SK-MEL-5 (cell line): ENCODE results near the gene OPN5. TPM values are rescaled to one million over a fixed set of nuclear protein-coding genes. Genes with fewer than 3 reads are reported as not detected.
A peak's percentile ranks its signal among the peaks of the same experiment; 100 is the strongest.

ENCODE experiments used
- DNase-seq: peaks from one replicate; pipeline ENCODE4 v3.0.0-alpha.2; 2016; ENCODE audit warnings: low read depth, low spot score
- in situ Hi-C: cut with HindIII; loops from 2 replicates; pipeline ENCODE4 v1.10.0; 2016; ENCODE audit warnings: low sequenced_read_pairs, high pct_unique_total_duplicates, low pct_unique_long_range_greater_than_20kb
- total RNA-seq: library from RNA; depleted of rRNA; stranded (reverse); fragments of >200 nt; shearing (Covaris generic); gene quantifications from 2 replicates; pipeline ENCODE4 v1.2.3, GENCODE V29; 2014

OPN5 gene
- total RNA-seq, 1 experiment from 2014 or later, result not detected

DNA sequence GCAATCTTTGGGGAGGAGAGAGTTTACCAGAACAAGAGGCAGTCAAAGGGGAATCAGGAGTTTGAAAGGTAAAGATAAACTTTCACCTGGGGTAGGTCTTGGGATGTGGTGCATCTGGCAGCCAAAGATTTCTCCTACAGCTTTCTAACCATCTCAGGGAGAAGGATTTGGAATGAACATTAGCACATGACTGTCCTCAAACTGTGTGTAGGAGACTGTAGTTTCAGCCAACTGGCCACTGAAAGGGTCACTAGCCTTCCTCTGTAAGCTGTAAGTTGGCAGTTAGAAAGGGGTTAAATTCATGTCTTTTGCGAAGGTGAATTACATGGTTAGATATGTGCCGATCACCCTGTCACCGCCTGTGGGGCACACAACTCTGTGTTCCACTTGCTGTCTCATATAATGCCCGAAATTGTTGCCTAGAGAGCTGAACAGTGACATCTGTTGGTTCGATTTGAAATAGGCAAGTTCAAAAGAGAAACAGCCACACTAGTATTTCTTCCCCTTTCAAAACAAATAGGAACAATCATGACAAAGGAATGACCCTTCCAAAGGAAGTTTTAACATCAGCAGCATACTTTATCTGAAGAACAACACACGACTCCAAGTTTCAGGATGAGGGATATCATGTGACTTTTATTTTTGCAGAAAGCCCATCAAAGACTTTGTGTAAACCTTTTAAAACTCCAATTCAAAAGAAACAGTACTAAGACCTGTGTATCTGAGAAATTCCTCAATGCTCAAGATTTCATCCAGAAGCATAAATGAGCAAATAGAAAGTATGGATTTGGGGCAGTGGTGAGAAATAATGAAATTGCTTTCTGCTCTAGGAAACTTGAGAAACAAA lies 1.1 kb upstream of the OPN5 start:
- in situ Hi-C loops, result no loop called here
- peak; percentile 78 for DNase-seq

DNA sequence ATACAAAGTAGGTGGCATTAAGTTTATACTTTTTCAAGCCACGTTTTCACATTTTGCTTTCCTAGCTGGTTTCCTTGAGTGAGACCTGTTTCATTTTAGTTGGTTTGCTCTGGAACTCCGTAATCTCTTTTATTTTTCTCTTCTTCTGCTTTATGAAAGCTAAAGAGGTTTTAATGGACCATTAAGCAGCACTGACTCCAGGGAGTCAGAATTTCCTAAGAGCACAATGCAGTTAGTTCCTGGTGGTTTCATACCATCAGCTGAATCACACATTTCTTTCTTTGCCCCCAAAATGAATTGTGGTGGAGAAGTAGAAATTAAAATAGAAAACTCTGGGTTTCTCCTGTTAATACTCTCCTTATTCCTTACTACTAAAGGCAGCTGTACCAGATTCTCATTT lies 3.4 kb downstream of the OPN5 start:
- in situ Hi-C loops, result no loop called here
- no peak for DNase-seq

DNA sequence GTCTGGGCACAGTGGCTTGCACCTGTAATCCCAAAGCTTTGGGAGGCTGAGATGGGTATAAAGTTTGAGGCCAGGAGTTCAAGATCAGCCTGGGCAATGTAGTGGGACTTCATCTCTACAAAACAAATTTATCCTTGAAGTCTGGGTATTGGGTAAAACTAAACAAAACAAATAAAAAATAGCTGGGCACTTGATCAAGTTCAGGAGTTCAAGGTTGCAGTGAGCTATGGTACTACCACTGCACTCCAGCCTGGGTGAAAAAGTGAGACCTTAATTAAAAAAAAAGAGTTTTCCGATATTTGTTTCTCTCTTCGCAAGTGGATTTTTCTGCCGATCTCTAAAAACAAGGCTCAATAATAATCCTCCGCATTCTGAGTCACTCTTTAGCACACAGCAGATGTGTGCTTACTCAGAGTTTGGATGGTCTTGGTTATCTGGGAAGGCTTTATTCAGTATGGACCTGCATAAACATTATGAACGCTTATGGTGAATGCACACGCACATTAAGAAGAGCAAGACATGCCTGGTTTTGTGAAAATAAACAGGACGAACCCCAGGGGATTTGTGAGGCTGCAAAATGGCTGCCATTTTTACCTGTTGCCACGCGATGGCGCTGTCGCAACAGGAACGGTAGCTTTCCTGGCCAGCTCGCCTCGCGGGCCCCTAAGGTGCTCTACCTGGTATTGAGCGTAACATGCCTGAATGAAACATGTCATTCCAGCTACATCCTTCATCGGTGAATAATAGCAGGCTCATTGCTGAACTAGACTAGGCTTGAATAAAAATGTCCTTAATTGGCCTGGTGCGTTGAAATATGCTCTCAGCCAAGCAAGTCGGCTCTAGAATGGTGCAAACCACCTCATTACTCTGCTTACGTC lies 6.0 kb downstream of the OPN5 start:
- in situ Hi-C loops, result no loop called here
- peak; percentile 64 for DNase-seq

DNA sequence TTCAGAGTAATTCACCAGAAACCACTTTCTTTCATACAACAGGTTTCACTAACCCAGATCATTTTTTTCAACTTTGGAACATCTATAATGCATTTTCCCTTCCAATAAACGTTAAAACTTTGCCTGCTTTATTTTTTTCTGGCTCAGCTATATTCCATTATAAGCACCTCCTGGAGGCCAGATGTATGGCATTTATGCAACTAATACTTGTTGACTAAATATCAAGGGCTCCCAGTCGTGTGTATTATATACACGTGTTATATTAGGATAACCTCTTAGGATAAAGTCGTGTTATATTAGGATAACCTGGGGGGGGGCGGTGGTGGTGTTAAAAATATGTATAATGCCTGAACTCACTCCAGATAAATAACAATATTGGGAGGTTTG lies 6.7 kb downstream of the OPN5 start:
- no peak for DNase-seq
- in situ Hi-C loops, result no loop called here

DNA sequence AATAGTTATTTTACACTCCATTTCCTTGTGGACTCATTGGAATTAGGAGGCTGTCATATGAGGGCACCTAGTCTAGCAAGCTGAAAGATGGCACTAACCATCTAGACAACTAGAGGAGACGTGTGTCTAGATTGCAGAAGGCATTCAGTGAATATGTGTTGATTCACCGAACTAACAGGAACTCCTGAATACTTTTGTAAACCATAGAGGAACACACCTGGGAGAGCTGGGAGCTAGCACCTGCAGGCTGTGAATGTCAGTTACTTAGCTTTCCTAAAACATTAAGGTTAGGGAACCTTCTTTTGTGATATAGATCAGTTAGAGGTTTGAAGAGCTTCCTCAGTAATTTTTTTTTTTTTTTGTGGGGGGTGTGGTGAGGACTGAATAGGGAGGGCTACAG lies 7.7 kb downstream of the OPN5 start:
- no peak for DNase-seq
- in situ Hi-C loops, result no loop called here

DNA sequence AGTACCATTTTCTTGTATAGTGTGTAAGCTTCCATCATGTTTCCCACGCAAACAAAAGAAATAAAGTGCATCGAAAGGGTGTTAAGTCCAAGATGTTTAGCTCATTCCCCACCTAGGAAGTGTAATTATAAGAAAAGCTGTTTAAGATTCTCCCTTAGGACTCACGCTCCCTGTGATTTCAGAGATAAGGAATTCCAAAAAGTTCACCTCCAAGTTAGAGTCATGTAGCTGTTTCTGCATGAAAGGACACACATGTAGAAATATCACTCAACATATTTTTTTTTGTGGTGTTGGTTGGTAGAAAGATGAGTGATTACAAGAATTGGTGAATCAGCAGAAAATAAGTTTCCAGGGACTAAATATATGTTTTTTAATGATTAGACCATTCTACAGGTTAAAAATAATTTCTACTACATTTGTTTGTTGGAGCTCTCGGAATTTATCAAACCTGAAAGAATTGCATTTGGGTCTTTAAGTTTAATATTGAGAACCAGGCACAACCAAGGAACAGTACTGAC lies 10.4 kb downstream of the OPN5 start:
- in situ Hi-C loops, result no loop called here

DNA sequence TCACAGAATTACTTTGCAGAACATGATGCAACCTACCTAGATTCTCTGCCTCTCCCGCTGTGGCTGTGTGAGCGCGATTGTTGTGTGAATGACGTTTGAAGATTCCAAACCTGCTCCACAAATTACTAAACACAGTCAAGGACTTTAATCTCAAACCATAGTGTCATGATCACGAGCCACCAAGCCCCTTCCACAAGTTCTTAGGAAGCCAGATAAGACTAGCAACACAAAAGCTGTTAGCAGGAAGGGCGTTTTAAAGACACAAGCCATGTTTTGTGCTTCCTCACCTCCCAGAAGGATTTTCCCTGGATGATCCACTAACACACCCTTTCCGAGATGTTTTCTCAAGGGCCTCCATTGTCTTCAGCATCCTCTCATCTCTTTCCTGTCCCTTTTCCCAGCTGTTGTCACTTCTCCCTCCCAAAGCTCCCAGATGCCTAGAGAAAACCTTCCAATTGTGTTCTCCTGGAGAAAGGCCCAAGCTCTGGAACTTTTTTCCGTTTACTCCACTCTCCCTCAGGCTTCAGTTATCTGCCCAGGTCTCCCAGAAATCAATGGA lies 12.8 kb downstream of the OPN5 start:
- no peak for DNase-seq
- in situ Hi-C loops, result no loop called here

More for the DNA sequence above, 10.4 kb downstream of the OPN5 start:
- no peak for DNase-seq

DNA sequence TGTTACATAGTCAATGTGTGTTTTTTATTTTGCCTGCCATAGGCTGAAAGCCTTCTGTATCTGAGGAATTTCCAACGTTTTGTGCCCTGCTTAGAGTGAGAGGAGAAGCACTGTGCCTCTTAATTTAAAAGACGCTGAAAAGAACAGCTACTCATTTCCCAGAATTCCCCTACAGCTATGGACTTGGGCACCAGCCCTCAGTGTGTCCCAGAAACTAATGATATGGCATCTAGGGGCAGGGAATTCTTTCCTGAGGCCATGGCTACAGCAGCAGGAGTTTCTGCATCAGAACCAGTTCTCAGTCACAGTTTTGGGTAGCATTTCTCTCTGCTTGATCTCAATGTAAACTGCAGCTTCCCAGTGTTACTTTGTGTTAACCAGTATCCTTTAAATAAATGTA lies 20.2 kb downstream of the OPN5 start:
- DNase-seq, result no peak
- in situ Hi-C loops, result no loop called here

DNA sequence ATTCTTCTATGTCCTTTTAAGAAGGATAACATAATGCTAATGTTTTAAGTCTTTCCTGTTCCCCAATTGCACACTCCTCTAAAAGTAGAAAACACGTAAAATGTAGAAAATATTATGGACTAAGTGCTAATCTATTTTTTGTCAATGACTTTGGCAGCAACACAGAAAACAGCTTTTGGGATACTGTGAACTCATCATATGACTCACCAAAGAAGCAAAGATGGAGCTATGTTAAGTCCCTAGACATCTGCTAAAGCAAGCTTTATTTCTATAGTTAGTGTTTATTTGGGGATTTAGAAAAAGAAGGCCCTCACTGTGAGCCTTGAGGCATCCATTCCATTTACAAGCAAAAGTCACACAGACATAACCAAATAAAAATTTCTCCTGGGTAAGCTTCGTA lies 23.0 kb downstream of the OPN5 start:
- no peak for DNase-seq
- in situ Hi-C loops, result no loop called here

DNA sequence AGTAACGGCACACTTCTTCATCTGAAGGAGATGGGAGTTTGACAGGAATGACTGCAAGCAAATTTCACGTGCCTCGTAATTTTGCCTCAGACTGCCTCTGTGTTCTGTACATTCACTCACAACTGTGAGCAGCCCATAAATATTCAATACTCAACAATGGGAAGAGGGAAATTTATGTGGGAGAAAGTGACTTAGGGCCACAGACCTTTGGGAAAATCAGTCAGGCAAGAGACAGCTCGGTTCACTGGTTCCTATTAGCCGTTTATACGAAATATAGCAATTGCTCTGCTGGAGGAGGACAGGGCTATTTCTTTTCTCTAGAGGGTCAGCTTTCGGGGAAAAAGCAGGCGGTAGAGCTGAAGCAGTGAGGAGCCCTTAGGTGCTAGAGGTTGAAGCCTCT lies 28.0 kb downstream of the OPN5 start:
- DNase-seq, result no peak
- in situ Hi-C loops, result no loop called here

DNA sequence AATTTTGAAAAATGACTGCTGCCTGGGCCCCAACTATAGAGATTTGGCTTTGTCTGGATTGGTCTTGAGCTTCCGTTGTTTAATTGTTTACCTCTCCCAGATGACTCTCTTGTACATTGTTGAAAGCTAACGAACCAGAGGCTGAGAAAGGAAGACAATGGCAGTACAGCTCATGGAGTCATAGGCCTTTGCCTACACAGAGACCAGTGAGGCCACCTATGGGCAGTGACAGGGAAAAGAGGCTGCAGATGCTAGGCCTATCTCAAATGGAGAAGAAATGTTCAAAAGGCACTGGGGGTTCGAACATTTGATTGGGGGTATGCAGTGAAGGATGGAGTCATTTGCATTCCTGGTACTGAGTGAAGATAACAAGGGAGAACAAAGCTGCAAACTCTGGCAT lies 29.1 kb downstream of the OPN5 start:
- peak; percentile 32 for DNase-seq
- in situ Hi-C loops, result no loop called here

DNA sequence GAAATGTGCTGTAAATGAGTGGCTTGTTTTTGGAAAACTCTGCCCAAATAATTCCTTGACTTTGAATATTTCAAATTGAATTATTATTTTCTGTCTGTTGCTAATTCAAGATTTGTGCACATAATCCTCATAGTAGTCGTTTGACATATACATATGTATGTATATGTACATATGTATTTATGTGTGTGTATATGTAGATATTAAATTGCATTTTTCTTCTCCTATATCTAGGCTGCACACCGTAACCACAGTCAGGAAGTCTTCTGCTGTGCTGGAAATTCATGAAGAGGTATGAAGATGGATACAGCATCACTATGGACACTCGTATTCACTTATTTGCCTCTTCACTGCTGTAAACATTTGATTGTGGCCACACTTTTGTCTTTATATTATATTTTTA lies 29.6 kb downstream of the OPN5 start:
- in situ Hi-C loops, result no loop called here
- DNase-seq, result no peak

DNA sequence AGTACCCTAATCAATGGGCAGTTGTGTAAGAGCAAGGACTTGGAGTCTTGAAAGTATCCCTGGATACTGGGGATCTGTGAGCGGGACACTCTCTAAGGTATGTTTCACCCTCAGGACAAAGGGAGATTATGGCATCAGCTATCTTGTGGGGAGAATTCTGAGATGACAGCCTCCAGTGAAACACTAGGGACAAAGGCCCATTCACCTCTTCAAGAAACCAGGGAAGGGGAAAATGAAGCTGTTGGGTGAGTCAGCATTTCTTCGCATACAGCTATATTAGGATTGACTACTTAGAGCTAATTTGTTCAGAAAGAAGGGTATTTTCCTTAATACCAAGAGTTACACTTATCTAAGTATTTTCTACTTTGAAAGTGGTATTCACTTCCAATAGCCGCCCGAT lies 35.9 kb downstream of the OPN5 start:
- in situ Hi-C loops, result no loop called here
- peak; percentile 82 for DNase-seq

DNA sequence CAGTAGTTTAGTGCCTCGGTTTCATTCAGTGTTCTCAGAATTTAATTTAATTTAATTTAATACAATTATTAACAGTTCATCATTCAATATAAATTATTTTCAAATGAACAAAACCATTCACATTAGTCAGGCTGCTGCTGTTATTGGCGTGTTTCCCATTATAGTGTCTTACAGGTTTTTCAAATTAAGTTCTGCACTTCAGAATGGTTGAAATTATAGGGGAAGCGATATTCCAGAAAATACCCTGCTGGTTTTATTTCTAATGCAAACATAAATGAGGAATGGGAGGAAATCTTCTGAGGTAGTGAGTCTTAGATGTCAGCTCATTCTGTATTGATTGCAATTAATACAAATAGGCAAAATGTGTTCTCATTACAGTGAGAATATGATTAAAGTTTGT lies 37.6 kb downstream of the OPN5 start:
- DNase-seq, result no peak
- in situ Hi-C loops, result no loop called here

DNA sequence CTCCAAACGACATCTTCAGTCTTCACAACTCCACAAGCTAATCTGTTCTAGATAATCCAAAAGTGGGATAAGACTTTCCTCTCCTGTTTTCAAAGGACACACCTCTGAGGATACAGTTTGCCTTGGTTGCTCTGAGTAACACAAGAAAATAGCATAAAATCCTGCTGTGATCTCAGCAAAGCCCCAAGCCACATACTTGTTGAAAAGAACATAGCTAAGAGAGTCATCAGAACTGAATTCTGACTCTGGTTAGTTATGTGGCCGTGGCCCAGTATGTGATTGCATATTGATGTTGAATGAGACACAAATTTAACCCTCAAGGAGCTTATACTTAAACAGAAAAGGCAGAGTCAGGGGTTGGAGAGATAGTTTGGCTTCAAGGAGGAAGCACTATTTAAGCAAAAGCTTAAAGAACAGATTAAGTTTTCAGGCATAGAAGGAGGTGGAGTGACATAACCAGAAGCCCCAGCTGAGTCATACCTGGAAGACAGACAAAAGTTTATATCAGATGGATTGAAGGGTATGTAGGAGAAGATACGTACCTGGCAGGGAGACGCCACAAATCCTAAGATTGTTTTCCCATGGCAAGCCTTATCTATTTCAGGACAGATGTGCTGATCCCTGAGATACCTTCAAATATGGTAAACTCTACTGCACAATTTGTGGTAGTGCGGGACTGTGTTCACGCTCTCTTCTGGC lies 41.2 kb downstream of the OPN5 start:
- no peak for DNase-seq
- in situ Hi-C loops, result no loop called here

DNA sequence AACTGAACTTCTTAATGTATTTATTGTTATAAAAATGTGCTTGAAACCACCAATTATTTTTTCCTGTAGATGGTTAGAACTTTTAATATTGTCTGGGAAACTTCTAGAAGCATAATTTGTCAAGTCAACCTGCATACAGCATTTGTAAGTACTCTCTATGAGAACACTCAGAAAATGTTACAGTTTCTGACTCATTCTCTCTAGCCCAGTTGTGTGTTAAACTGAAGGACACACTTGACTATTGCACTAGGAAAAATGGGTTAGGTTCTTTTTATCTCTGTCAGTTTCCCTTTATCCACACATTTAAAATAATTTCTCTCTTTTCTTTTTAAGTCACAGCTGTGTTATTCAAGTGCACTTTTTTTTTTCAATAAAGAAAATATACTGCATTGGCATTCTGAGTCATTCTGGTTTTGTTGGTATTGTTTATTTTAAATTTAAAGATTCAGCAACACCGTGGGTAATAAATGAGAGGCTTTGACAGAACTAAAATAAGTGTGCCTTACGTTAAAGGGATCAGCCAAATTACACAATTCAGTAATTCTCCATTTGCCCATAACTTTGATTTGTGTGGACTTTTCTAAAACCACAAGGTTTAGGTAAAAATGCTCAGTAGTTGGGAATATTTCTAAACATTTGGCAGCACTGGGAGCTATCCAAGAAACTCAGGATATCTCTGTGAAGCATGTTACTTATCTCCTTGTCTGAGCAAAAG lies 50.7 kb downstream of the OPN5 start:
- DNase-seq, result no peak
- in situ Hi-C loops, result no loop called here

DNA sequence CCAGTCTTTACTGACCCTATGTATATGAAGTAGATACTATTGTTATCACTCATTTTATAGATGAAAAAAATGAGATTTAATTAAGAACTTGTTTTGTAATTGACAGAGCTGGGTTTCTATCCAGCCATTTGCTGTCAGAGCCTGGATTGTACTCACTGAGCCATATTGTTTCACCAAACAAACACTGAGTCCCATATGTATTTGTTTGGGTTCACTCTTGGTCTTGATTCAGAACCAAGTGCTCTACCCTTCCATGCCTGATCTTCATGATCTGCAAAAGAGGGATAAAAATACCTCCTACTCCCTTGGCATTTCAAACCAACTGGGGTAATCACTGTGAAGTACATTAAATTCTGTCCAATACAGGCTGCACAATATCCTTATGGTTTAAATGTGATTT lies 52.4 kb downstream of the OPN5 start:
- in situ Hi-C loops, result no loop called here
- DNase-seq, result no peak
